IMR-90 (cell line): ENCODE measurements around the gene CPSF4L. TPM values are rescaled to one million over a fixed set of nuclear protein-coding genes. Genes with fewer than 3 reads are reported as not detected.

Experiments used
- ATAC-seq: fragments of 200-7000 bp; cut with Tn5 transposase; 2 replicates; pipeline ENCODE4 v1.9.1; 2020; ENCODE audit warnings: low read depth, mild to moderate bottlenecking, moderate library complexity
- BruUV-seq: library from RNA; stranded (reverse); fragments of 400-500 nt; replicated peaks from 2 replicates; lab custom pipeline; 2021; lab: Mats Ljungman, UMichigan
- CTCF ChIA-PET: fragments of 300-600 bp; formaldehyde crosslinking; extraction: SDS; loops from one replicate; lab custom pipeline; 2021; ENCODE audit warnings: antibody characterized with exemption; lab: Yijun Ruan, JAX
- POLR2A ChIA-PET: fragments of 300-600 bp; sonication (Branson Sonifier 250); formaldehyde crosslinking; loops from one replicate; lab custom pipeline; 2022; ENCODE audit warnings: antibody characterized with exemption; ENCODE audit not compliant: unreplicated experiment; lab: Charles Lee
- DNase-seq: peaks from one replicate; pipeline ENCODE4 v3.0.0; 2013
- H2AFZ ChIP-seq: replicated peaks from 2 replicates; pipeline ENCODE3; 2013; ENCODE audit warnings: low read length, mild to moderate bottlenecking; ENCODE audit not compliant: poor library complexity
- H2AK5ac ChIP-seq: 2 replicates; pipeline ENCODE4 v1.6.1; 2013; ENCODE audit warnings: low read depth, low read length, inconsistent platforms
- H2AK9ac ChIP-seq: replicated peaks from 2 replicates; pipeline ENCODE3; 2013; ENCODE audit warnings: mild to moderate bottlenecking, low read depth, low read length, moderate library complexity; ENCODE audit not compliant: poor library complexity
- H2BK120ac ChIP-seq: 2 replicates; pipeline ENCODE4 v1.6.1; 2013; ENCODE audit warnings: low read depth, low read length, inconsistent platforms
- H2BK15ac ChIP-seq: 3 replicates; pipeline ENCODE4 v1.6.1; 2013; ENCODE audit warnings: low read depth, low read length, inconsistent platforms
- H2BK20ac ChIP-seq: 2 replicates; pipeline ENCODE4 v1.6.1; 2013; ENCODE audit warnings: low read depth, mild to moderate bottlenecking, inconsistent platforms, low read length, moderate library complexity
- H2BK5ac ChIP-seq: 2 replicates; pipeline ENCODE4 v1.6.1; 2013; ENCODE audit warnings: mild to moderate bottlenecking, low read depth, low read length, inconsistent platforms; ENCODE audit not compliant: poor library complexity, severe bottlenecking
- H3K14ac ChIP-seq: replicated peaks from 2 replicates; pipeline ENCODE4 v1.6.1; 2013; ENCODE audit warnings: low read depth, low read length, inconsistent platforms
- H3K18ac ChIP-seq: 2 replicates; pipeline ENCODE4 v1.6.1; 2013; ENCODE audit warnings: low read depth, low read length, control low read depth
- H3K23ac ChIP-seq: 2 replicates; pipeline ENCODE4 v1.6.1; 2013; ENCODE audit warnings: low read depth, low read length, inconsistent platforms
- H3K27ac ChIP-seq: 2 replicates; pipeline ENCODE4 v1.5.1; 2013; ENCODE audit warnings: mild to moderate bottlenecking, control low read depth, low read length; ENCODE audit not compliant: insufficient read depth
- H3K27me3 ChIP-seq: 2 replicates; pipeline ENCODE4 v1.6.1; 2013; ENCODE audit warnings: low read length; ENCODE audit not compliant: control insufficient read depth, insufficient read depth
- H3K36me3 ChIP-seq: 2 replicates; pipeline ENCODE4 v1.6.1; 2013; ENCODE audit warnings: low read length, mixed read lengths; ENCODE audit not compliant: control insufficient read depth, insufficient read depth
- H3K4ac ChIP-seq: 2 replicates; pipeline ENCODE4 v1.6.1; 2013; ENCODE audit warnings: low read depth, low read length, inconsistent platforms
- H3K4me1 ChIP-seq: 2 replicates; pipeline ENCODE4 v1.6.1; 2013; ENCODE audit warnings: low read length, mixed read lengths; ENCODE audit not compliant: control insufficient read depth, insufficient read depth
- H3K4me2 ChIP-seq: 2 replicates; pipeline ENCODE4 v1.6.1; 2013; ENCODE audit warnings: low read depth, mild to moderate bottlenecking, control low read depth, low read length, moderate library complexity
- H3K4me3 ChIP-seq: 2 replicates; pipeline ENCODE4 v1.5.1; 2013; ENCODE audit warnings: low read depth, mild to moderate bottlenecking, control low read depth, low read length, moderate library complexity; ENCODE audit not compliant: insufficient read depth
- H3K56ac ChIP-seq: 2 replicates; pipeline ENCODE4 v1.6.1; 2013; ENCODE audit warnings: low read length, inconsistent platforms; ENCODE audit not compliant: insufficient read depth; ENCODE audit errors: extremely low read depth
- H3K79me1 ChIP-seq, 2 experiments: 2 replicates each; pipeline ENCODE4 v1.6.1; 2013; ENCODE audit warnings: low read length in 2 of 2, inconsistent platforms in 1 of 2, low read depth in 1 of 2
- H3K9ac ChIP-seq: 2 replicates; pipeline ENCODE4 v1.6.1; 2013; ENCODE audit warnings: low read depth, low read length, control low read depth
- H3K9me1 ChIP-seq: 2 replicates; pipeline ENCODE4 v1.6.1; 2013; ENCODE audit warnings: low read length, inconsistent platforms; ENCODE audit not compliant: insufficient read depth
- H3K9me3 ChIP-seq: 2 replicates; pipeline ENCODE4 v1.6.1; 2013; ENCODE audit warnings: low read length; ENCODE audit not compliant: control insufficient read depth, insufficient read depth
- H4K20me1 ChIP-seq: 2 replicates; pipeline ENCODE4 v1.6.1; 2013; ENCODE audit warnings: low read length, inconsistent platforms; ENCODE audit not compliant: insufficient read depth
- H4K5ac ChIP-seq: 2 replicates; pipeline ENCODE4 v1.6.1; 2013; ENCODE audit warnings: mild to moderate bottlenecking, low read depth, low read length, control low read depth
- H4K8ac ChIP-seq, 2 experiments: 2 replicates each; pipeline ENCODE4 v1.6.1; 2013; ENCODE audit warnings: low read depth in 2 of 2, low read length in 2 of 2, control low read depth in 1 of 2, inconsistent platforms in 1 of 2
- H4K91ac ChIP-seq: 2 replicates; pipeline ENCODE4 v1.6.1; 2013; ENCODE audit warnings: low read depth, low read length, inconsistent platforms; ENCODE audit not compliant: insufficient read depth
- FOS ChIP-seq: fragments of 150-350 bp; IDR thresholded peaks from 2 replicates; pipeline ENCODE4 v1.6.1; 2016; ENCODE audit warnings: low read depth, low read length
- MAZ ChIP-seq: IDR thresholded peaks from 2 replicates; pipeline ENCODE4 v1.6.1; 2012; ENCODE audit warnings: low read depth, mild to moderate bottlenecking, low read length, improper control_type of control experiment, moderate library complexity, borderline replicate concordance
- NFE2L2 ChIP-seq: fragments of 150-350 bp; IDR thresholded peaks from 2 replicates; pipeline ENCODE4 v1.6.1; 2016; ENCODE audit warnings: low read depth, mild to moderate bottlenecking, low read length
- WGBS, 2 experiments: methylation state at CpG; one replicate each; pipeline versions ENCODE4 v1.1.5 to v1.1.7; 2013; ENCODE audit warnings: missing lambda C conversion rate in 2 of 2; ENCODE audit not compliant: insufficient read length in 1 of 2; ENCODE audit errors: extremely low coverage in 2 of 2; 5-methylcytosine and 5-hydroxymethylcytosine counted together
- dilution Hi-C: fragments of 300-500 bp; cut with HindIII; formaldehyde crosslinking; loops from one replicate; pipeline ENCODE4 v1.14.3; 2018; ENCODE audit warnings: low sequenced_read_pairs; ENCODE audit not compliant: unreplicated experiment
- in situ Hi-C: fragments of 300-500 bp; cut with MboI; formaldehyde crosslinking; loops from 3 replicates; pipeline ENCODE4 v1.14.3; 2019; ENCODE audit warnings: low sequenced_read_pairs, inconsistent platforms, mixed read lengths
- intact Hi-C: fragments of 100-400 bp; cut with micrococcal nuclease; formaldehyde crosslinking; loops from 2 replicates; pipeline ENCODE4 v1.10.0; 2022
- polyA plus RNA-seq, 3 experiments: library from polyadenylated mRNA; depleted of rRNA; stranded (reverse); fragments of >200 nt; gene quantifications; 2 replicates each; pipeline ENCODE4 v1.2.3, GENCODE V29; 2012; ENCODE audit warnings: low replicate concordance in 1 of 3
- total RNA-seq: library from RNA; depleted of rRNA; stranded (reverse); fragments of >200 nt; gene quantifications from 2 replicates; pipeline ENCODE4 v1.2.3, GENCODE V29; 2012
- TF ChIP-seq, protein P1 (sequence below): fragments of 150-350 bp; IDR thresholded peaks from 2 replicates; pipeline ENCODE4 v1.6.1; 2017; ENCODE audit warnings: mild to moderate bottlenecking, antibody characterized with exemption, low read length, low read depth

The CPSF4L gene
- total and polyA plus RNA-seq, 2 of the 4 experiments (the other 2 are of a cell fraction) = not detected

DNA sequence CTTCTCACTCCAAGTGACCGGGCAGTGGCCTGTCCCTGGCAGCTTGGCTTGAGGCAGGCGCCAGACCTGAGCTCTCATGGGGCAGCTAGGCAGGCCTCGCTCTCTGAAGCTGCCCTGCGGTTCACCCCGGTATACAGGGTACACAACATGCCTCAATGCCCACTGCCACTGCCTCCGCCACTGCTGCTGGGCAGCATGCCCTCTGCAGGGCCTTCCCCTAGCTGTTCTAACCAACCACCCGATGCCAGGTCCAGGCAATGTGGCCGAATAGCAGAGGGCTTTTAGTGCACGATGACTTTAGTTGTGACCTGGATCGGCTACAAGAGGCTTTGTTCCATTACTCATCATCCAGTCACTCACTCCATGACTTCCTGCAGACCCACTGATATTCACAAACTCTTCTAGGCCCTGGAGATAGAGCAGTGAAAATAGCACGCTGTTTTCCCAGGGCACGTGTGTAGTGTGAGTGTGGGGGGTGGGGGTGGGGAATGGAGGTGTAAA, 30.4 kb upstream of the CPSF4L start (continued):
- no peak for TF ChIP-seq FOS

DNA sequence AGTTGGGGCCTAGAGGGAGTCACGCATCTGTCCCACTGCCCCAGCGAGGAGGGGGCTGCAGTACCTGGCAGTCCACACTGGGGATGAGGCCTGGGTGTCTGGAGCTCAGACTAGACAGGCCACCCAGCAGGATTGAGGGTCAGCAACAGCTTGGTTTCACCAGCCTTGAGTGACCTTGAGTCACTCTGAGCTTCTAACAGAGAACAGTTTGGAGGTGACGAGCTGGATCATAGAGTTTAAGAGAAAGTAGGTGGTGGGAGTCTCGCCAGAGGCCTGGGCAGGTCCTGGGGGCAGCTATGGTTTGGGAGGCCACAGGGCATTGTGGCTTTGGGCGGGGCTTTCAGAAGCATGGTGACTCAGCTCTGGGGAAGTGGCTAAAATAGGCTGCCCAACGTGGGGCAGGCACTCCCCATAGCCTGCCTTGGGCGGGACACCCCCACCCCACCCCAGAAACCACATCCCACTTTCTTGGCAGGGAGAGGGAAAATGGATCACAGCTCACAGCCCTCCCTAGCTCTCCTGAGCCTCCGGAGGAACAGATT, 29.7 kb upstream of the CPSF4L start:
- intact Hi-C loops = no loop called here
- peak overlapping the region; percentile 99 for H2AK9ac ChIP-seq
- H4K8ac ChIP-seq = peak overlapping the region; percentile 80 to 95
- peak overlapping the region; percentile 69 for H3K56ac ChIP-seq
- peak overlapping the region; percentile 43 for H3K18ac ChIP-seq
- H2AFZ ChIP-seq = peak overlapping the region; percentile 76
- DNase-seq = peak; percentile 86
- TF ChIP-seq NFE2L2 = peak; percentile 44; the same call in 1 of the 2 replicates
- peak; percentile 76; the same call in 1 of the 2 replicates for TF ChIP-seq MAZ
- TF ChIP-seq FOS = peak; percentile 44; the same call in 1 of the 2 replicates
- TF ChIP-seq, protein P1, sequence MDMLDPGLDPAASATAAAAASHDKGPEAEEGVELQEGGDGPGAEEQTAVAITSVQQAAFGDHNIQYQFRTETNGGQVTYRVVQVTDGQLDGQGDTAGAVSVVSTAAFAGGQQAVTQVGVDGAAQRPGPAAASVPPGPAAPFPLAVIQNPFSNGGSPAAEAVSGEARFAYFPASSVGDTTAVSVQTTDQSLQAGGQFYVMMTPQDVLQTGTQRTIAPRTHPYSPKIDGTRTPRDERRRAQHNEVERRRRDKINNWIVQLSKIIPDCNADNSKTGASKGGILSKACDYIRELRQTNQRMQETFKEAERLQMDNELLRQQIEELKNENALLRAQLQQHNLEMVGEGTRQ = no peak
- peaks cover 69% of the 10 kb centered on the region for H4K20me1 ChIP-seq
- peak overlapping the region; percentile 33; the same call in 1 of the 2 replicates for H4K5ac ChIP-seq
- H3K14ac ChIP-seq = peak overlapping the region; percentile 89
- WGBS, 2 experiments = 40% methylated on average over 2 of the region's 8 CpGs; no CpG with 5 or more reads in 1 of the 2 experiments
- H3K4me1 ChIP-seq = peaks cover 46% of the 10 kb centered on the region
- H3K4me2 ChIP-seq = peak overlapping the region; percentile 43
- H3K36me3 ChIP-seq = peaks cover 4% of the 10 kb centered on the region; the same call in 1 of the 2 replicates
- peak overlapping the region; percentile 99 for H2AK5ac ChIP-seq
- H2BK120ac ChIP-seq = peak overlapping the region; percentile 93
- peak overlapping the region; percentile 80 for H3K23ac ChIP-seq
- peak overlapping the region; percentile 14; the same call in 1 of the 2 replicates for H3K9ac ChIP-seq
- in situ Hi-C loops = no loop called here
- dilution Hi-C loops = no loop called here
- H3K4me3 ChIP-seq = no peak overlapping the region
- no peaks in the 10 kb centered on the region for H3K27me3 ChIP-seq
- peaks cover 37 to 90% of the 10 kb centered on the region in 2 experiments for H3K79me1 ChIP-seq
- peak; percentile 83 for ATAC-seq
- POLR2A ChIA-PET = interaction anchor here (1.0 to 1.1 kb wide), 2 partner anchors 20 to 51 kb away, joined by 4 to 5 read pairs; no protein-coding TSS in a partner anchor
- CTCF ChIA-PET = interaction anchor here (0.6 to 1.0 kb wide), 2 partner anchors 20 to 49 kb away, joined by 3 to 5 read pairs; no protein-coding TSS in a partner anchor
- H3K9me3 ChIP-seq = no peaks in the 10 kb centered on the region
- H2BK20ac ChIP-seq = peak overlapping the region; percentile 94
- H2BK15ac ChIP-seq = peak overlapping the region; percentile 67
- H2BK5ac ChIP-seq = peak overlapping the region; percentile 94
- H3K27ac ChIP-seq = peak overlapping the region; percentile 66
- no TSS peak for BruUV-seq
- H3K9me1 ChIP-seq = peaks cover 38% of the 10 kb centered on the region
- peak overlapping the region; percentile 99 for H4K91ac ChIP-seq
- peak overlapping the region; percentile 98 for H3K4ac ChIP-seq
